CD4-positive, alpha-beta T cell (primary cell): ENCODE data around the gene NDUFA7. TPM values are rescaled to one million over a fixed set of nuclear protein-coding genes. Genes with fewer than 3 reads are reported as not detected.
A peak's percentile ranks its signal among the peaks of the same experiment; 100 is the strongest.
"Not testable (repeated sequence)": the region's sequence is repeated elsewhere in the genome, so short reads cannot be mapped to it uniquely, and the experiment has no call there.

ENCODE experiments used
- ATAC-seq: fragments of 200-7000 bp; cut with Tn5 transposase; one replicate; pipeline ENCODE4 v1.10.0; 2022; ENCODE audit warnings: mild to moderate bottlenecking; ENCODE audit not compliant: poor library complexity
- CTCF ChIA-PET: fragments of 350-600 bp; sonication (Branson Sonifier 250); formaldehyde crosslinking; loops from one replicate; lab custom pipeline; 2021; ENCODE audit warnings: antibody characterized with exemption, inconsistent platforms; lab: Charles Lee
- POLR2A ChIA-PET: fragments of 350-600 bp; sonication (Branson Sonifier 250); formaldehyde crosslinking; loops from one replicate; lab custom pipeline; 2021; ENCODE audit warnings: antibody characterized with exemption, inconsistent platforms; lab: Charles Lee
- DNase-seq, 14 experiments: peaks; one replicate each; pipeline ENCODE4 v3.0.0-alpha.2; 2013 to 2020; ENCODE audit warnings: mixed read lengths in 2 of 14
- H3K27ac ChIP-seq, 2 donors: one replicate each; pipeline versions ENCODE4 v1.5.1 to v1.7.0; 2013; ENCODE audit warnings: low read length in 2 of 2, low read depth in 1 of 2, mild to moderate bottlenecking in 1 of 2
- H3K27me3 ChIP-seq, 2 experiments: 1 replicate in 1 of 2; 2 replicates in 1 of 2; pipeline versions ENCODE4 v1.6.1 to v1.7.0; 2013; ENCODE audit warnings: low read length in 2 of 2, control low read depth in 1 of 2, mild to moderate bottlenecking in 1 of 2, moderate library complexity in 1 of 2; ENCODE audit not compliant: insufficient read depth in 2 of 2, control insufficient read depth in 1 of 2
- H3K36me3 ChIP-seq: one replicate; pipeline ENCODE4 v1.6.1; 2013; ENCODE audit warnings: low read length, control low read depth; ENCODE audit not compliant: insufficient read depth
- H3K4me1 ChIP-seq: one replicate; pipeline ENCODE4 v1.6.1; 2013; ENCODE audit warnings: low read length, control low read depth; ENCODE audit not compliant: insufficient read depth
- H3K4me3 ChIP-seq: one replicate; pipeline ENCODE4 v1.5.1; 2013; ENCODE audit warnings: mild to moderate bottlenecking, low read length, moderate library complexity
- H3K9me3 ChIP-seq, 2 experiments: 1 replicate in 1 of 2; 2 replicates in 1 of 2; pipeline versions ENCODE4 v1.6.1 to v1.7.0; 2013; ENCODE audit warnings: low read length in 2 of 2, mild to moderate bottlenecking in 2 of 2, control low read depth in 1 of 2, moderate library complexity in 1 of 2; ENCODE audit not compliant: control insufficient read depth in 1 of 2, insufficient read depth in 1 of 2
- H3K27ac Mint-ChIP-seq: one replicate; pipeline ENCODE4 v1.8.0; 2020; ENCODE audit warnings: mixed read lengths
- H3K27me3 Mint-ChIP-seq: one replicate; pipeline ENCODE4 v1.8.0; 2021; ENCODE audit warnings: mixed read lengths
- H3K36me3 Mint-ChIP-seq: one replicate; pipeline ENCODE4 v1.8.0; 2021; ENCODE audit warnings: low read depth, mixed read lengths
- H3K4me1 Mint-ChIP-seq: one replicate; pipeline ENCODE4 v1.8.0; 2021; ENCODE audit warnings: low read depth, mixed read lengths
- H3K4me3 Mint-ChIP-seq: one replicate; pipeline ENCODE4 v1.8.0; 2020; ENCODE audit warnings: mild to moderate bottlenecking, mixed read lengths
- H3K9me3 Mint-ChIP-seq: one replicate; pipeline ENCODE4 v1.8.0; 2020; ENCODE audit warnings: mixed read lengths
- CTCF ChIP-seq: fragments of 200-600 bp; IDR thresholded peaks from one replicate; pipeline ENCODE4 v1.8.0; 2022; ENCODE audit warnings: antibody characterized with exemption, mild to moderate bottlenecking
- intact Hi-C, 2 experiments: fragments of 100-400 bp; cut with DNase I in 1 of 2; cut with micrococcal nuclease in 1 of 2; formaldehyde crosslinking; loops; one replicate each; pipeline versions ENCODE4 v1.15.1 to v1.9.0; 2023 to 2025; cut with DNase I, micrococcal nuclease
- total RNA-seq, 174 experiments: library from RNA in 2 of 174; stranded (reverse) in 2 of 174; gene quantifications; one replicate each; pipeline ENCODE4 v1.2.3 and lab custom pipeline; 2021 to 2026

Gene NDUFA7
- total RNA-seq, 2 experiments from 2014 or later = 42.0 to 42.7 TPM

GRCh38 chr19:8304841-8305621 is 16.1 kb downstream of the NDUFA7 start:
- H3K36me3 ChIP-seq = peaks cover 19% of the 10 kb centered on the region
- no peak overlapping the region for H3K4me3 ChIP-seq
- peaks cover 47% of the 10 kb centered on the region for H3K4me1 ChIP-seq
- no peak for TF ChIP-seq CTCF
- intact Hi-C loops = loop anchor here in 1 of 2 experiments (5.0 kb wide), 2 partner anchors 93 to 1108 kb away; no protein-coding TSS in a partner anchor
- H3K4me3 Mint-ChIP-seq = no peak overlapping the region
- no peak overlapping the region for H3K27ac Mint-ChIP-seq
- peaks cover 39% of the 10 kb centered on the region for H3K4me1 Mint-ChIP-seq
- ATAC-seq = no peak
- H3K9me3 Mint-ChIP-seq = no peaks in the 10 kb centered on the region
- H3K9me3 ChIP-seq = no peaks in the 10 kb centered on the region
- no peak overlapping the region for H3K27ac ChIP-seq
- H3K27me3 ChIP-seq = no peaks in the 10 kb centered on the region
- H3K36me3 Mint-ChIP-seq = peaks cover 19% of the 10 kb centered on the region
- ChIA-PET CTCF (no interaction called here), POLR2A (interaction anchor here (1.7 kb wide), 1 partner anchor 16 kb away, joined by 5 read pairs; the partner anchor contains the start of genes NDUFA7 and RPS28)
- no peaks in the 10 kb centered on the region for H3K27me3 Mint-ChIP-seq
- DNase-seq = peak in 3 of 14 experiments; percentile 7 to 49 (median 31)

- intact Hi-C loops = no loop called here
- Histone ChIP-seq H3K4me3 (no peak overlapping the region), H3K27me3 (no peaks in the 10 kb centered on the region), H3K9me3 (no peaks in the 10 kb centered on the region), H3K27ac (no peak overlapping the region), H3K36me3 (peaks cover 12% of the 10 kb centered on the region), H3K4me1 (peaks cover 25% of the 10 kb centered on the region)
- Mint-ChIP-seq H3K4me3 (no peak overlapping the region), H3K36me3 (peaks cover 5% of the 10 kb centered on the region), H3K27me3 (no peaks in the 10 kb centered on the region), H3K27ac (no peak overlapping the region), H3K9me3 (no peaks in the 10 kb centered on the region), H3K4me1 (peaks cover 20% of the 10 kb centered on the region)
- ChIA-PET CTCF (no interaction called here), POLR2A (no interaction called here)
- no peak for TF ChIP-seq CTCF
- ATAC-seq (no peak), DNase-seq (peak in 1 of 14 experiments; percentile 24)
Observed at GRCh38 chr19:8302734-8303133, 18.4 kb downstream of the NDUFA7 start.

GRCh38 chr19:8302357-8302691 is 18.9 kb downstream of the NDUFA7 start:
- Histone ChIP-seq H3K4me3 (no peak overlapping the region), H3K4me1 (peaks cover 21% of the 10 kb centered on the region), H3K27ac (no peak overlapping the region), H3K9me3 (no peaks in the 10 kb centered on the region), H3K36me3 (peaks cover 12% of the 10 kb centered on the region), H3K27me3 (no peaks in the 10 kb centered on the region)
- intact Hi-C loops = no loop called here
- no peak overlapping the region for H3K27ac Mint-ChIP-seq
- H3K27me3 Mint-ChIP-seq = no peaks in the 10 kb centered on the region
- no peak for TF ChIP-seq CTCF
- H3K36me3 Mint-ChIP-seq = peaks cover 5% of the 10 kb centered on the region
- no peak overlapping the region for H3K4me3 Mint-ChIP-seq
- ATAC-seq (no peak), DNase-seq (no peak)
- ChIA-PET CTCF (no interaction called here), POLR2A (no interaction called here)
- no peaks in the 10 kb centered on the region for H3K9me3 Mint-ChIP-seq
- peaks cover 16% of the 10 kb centered on the region for H3K4me1 Mint-ChIP-seq

- H3K36me3 ChIP-seq, H3K27ac Mint-ChIP-seq, intact Hi-C loops, H3K27me3 Mint-ChIP-seq, DNase-seq, H3K36me3 Mint-ChIP-seq, CTCF ChIA-PET, H3K27me3 ChIP-seq, H3K4me3 Mint-ChIP-seq, POLR2A ChIA-PET, H3K27ac ChIP-seq, H3K4me1 ChIP-seq, H3K9me3 ChIP-seq, H3K9me3 Mint-ChIP-seq, H3K4me3 ChIP-seq, H3K4me1 Mint-ChIP-seq: not testable (repeated sequence)
- ATAC-seq = peak; percentile 51
Observed at GRCh38 chr19:8291337-8291736, 29.8 kb downstream of the NDUFA7 start.

- POLR2A ChIA-PET, H3K4me3 ChIP-seq, H3K27ac Mint-ChIP-seq, H3K9me3 Mint-ChIP-seq, H3K27me3 ChIP-seq, H3K4me3 Mint-ChIP-seq, intact Hi-C loops, H3K9me3 ChIP-seq, DNase-seq, H3K36me3 Mint-ChIP-seq, CTCF ChIA-PET, H3K4me1 Mint-ChIP-seq, H3K36me3 ChIP-seq, H3K4me1 ChIP-seq, ATAC-seq, H3K27ac ChIP-seq, H3K27me3 Mint-ChIP-seq: not testable (repeated sequence)
Observed at GRCh38 chr19:8276508-8276907, 44.7 kb downstream of the NDUFA7 start.
